Hepatocyte (in vitro differentiated cells): ENCODE results near the gene PPP3CA.

ENCODE experiments used
- CTCF ChIP-seq: fragments of 200-600 bp; sonication (generic); IDR thresholded peaks from 2 replicates; pipeline ENCODE4 v1.5.1; 2016; ENCODE audit warnings: antibody characterized with exemption, mild to moderate bottlenecking; ENCODE audit not compliant: poor library complexity
- EZH2 ChIP-seq: fragments of 200-600 bp; sonication (generic); IDR thresholded peaks from 2 replicates; pipeline ENCODE4 v1.6.1; 2016; ENCODE audit warnings: antibody characterized with exemption, mild to moderate bottlenecking, borderline replicate concordance
- EZH2phosphoT487 ChIP-seq: fragments of 200-600 bp; sonication (generic); IDR thresholded peaks from one replicate; pipeline ENCODE4 v1.6.1; 2018; ENCODE audit warnings: antibody characterized with exemption, mild to moderate bottlenecking, low read depth, moderate library complexity; ENCODE audit not compliant: unreplicated experiment, severe bottlenecking

- no peak for TF ChIP-seq CTCF
- no peak for TF ChIP-seq EZH2
- no peak for TF ChIP-seq EZH2phosphoT487
These were observed 65.1 kb downstream of the PPP3CA start for GRCh38 chr4:101282076-101282844.
